Mammary microvascular endothelial cell (primary cell): ENCODE data around the gene MGAT1. TPM values are rescaled to one million over a fixed set of nuclear protein-coding genes. Genes with fewer than 3 reads are reported as not detected.

ENCODE experiments used
- total RNA-seq: library from RNA; depleted of rRNA; stranded (reverse); fragments of >200 nt; gene quantifications from 2 replicates; pipeline ENCODE4 v1.2.3, GENCODE V29; 2015

The MGAT1 gene
- 140 and 158 TPM in 2 replicates for total RNA-seq

DNA sequence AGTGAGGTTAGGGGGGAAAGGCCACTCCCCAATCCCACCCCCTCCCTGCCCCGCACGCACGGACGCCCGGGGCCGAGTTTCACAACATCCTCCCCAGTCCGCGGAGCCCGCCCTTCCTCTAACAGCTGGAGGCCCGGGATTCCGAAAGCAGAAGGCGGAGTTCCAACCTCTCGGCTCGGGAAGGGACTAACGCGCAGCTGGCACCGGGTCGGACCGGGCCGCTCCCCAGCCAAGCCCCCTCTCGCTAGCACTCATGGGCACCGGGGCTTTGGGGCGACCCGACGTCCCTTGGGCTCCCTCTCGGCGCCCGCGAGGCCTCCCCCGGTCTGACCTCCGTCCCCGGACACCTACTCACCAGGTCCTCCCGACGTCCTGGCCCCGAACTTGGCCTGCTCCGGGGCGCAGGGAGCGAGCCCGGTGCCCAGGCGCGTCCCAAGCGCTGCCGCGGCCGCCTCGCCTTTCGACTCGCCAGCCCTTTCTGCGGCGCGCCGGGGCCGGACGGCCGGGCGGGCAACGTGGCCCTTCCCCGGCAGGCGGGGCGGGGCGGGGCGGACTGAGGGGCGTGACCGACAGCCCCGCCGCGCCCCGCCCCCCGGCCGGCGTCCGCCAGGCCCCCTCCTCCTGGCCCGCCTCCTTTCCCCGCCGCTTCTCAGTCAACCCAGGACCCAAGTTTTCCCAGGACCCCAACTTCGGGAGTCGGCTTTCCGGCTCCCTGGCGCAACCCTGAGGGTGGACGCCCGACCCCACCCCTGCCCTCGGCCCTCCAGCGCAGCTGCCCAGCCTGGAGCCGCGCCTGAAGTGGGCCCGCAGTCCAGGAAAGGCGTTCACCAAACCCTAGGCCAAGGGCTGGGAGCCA is at the start of gene MGAT1:
Gene MGAT1 (minus strand): TSS at position 482 of the 856 bp plus-strand sequence. CDS start 9,835 bp downstream, outside the sequence.

GRCh38 chr5:180739958-180740357 is 62.6 kb downstream of the MGAT1 start, which contains the start of gene OR2Y1:
TSS of gene OR2Y1 (minus strand) at chr5:180740058. CDS start at chr5:180740058, 0 bp downstream.

Other genes starting within 250 kb of the MGAT1 start
- not detected in 2 replicates for gene SCGB3A1, start 211.3 kb downstream of the MGAT1 start, total RNA-seq
- gene FLT4, start 153.2 kb downstream of the MGAT1 start, total RNA-seq: 49.0 and 51.0 TPM in 2 replicates
- not detected in 2 replicates for gene OR2Y1, start 62.7 kb downstream of the MGAT1 start, total RNA-seq
- gene ZFP62, start 58.5 kb upstream of the MGAT1 start, total RNA-seq: 5.9 and 6.7 TPM in 2 replicates
- gene BTNL8, start 96.4 kb upstream of the MGAT1 start, total RNA-seq: not detected in 2 replicates
- not detected in 2 replicates for gene BTNL3, start 186.0 kb upstream of the MGAT1 start, total RNA-seq
- gene BTNL9, start 237.5 kb upstream of the MGAT1 start, total RNA-seq: 0.05 TPM in 1 of 2 replicates, not detected in the other